ENCODE results near the gene CLEC14A.

DNA sequence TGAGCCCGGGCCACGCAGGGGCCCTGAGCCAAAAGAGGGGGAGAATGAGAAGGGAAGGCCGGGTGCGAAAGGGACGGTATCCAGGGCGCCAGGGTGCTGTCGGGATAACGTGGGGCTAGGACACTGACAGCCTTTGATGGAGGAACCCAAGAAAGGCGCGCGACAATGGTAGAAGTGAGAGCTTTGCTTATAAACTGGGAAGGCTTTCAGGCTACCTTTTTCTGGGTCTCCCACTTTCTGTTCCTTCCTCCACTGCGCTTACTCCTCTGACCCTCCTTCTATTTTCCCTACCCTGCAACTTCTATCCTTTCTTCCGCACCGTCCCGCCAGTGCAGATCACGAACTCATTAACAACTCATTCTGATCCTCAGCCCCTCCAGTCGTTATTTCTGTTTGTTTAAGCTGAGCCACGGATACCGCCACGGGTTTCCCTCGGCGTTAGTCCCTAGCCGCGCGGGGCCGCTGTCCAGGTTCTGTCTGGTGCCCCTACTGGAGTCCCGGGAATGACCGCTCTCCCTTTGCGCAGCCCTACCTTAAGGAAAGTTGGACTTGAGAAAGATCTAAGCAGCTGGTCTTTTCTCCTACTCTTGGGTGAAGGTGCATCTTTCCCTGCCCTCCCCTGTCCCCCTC is 45.2 kb downstream of the CLEC14A start:
- TF ChIP-seq BHLHE40 (IDR thresholded peaks at IDR 0.05; ENCODE audit: low read depth, low read length) = no peak
- TF ChIP-seq, protein P1, sequence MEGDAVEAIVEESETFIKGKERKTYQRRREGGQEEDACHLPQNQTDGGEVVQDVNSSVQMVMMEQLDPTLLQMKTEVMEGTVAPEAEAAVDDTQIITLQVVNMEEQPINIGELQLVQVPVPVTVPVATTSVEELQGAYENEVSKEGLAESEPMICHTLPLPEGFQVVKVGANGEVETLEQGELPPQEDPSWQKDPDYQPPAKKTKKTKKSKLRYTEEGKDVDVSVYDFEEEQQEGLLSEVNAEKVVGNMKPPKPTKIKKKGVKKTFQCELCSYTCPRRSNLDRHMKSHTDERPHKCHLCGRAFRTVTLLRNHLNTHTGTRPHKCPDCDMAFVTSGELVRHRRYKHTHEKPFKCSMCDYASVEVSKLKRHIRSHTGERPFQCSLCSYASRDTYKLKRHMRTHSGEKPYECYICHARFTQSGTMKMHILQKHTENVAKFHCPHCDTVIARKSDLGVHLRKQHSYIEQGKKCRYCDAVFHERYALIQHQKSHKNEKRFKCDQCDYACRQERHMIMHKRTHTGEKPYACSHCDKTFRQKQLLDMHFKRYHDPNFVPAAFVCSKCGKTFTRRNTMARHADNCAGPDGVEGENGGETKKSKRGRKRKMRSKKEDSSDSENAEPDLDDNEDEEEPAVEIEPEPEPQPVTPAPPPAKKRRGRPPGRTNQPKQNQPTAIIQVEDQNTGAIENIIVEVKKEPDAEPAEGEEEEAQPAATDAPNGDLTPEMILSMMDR (IDR thresholded peaks at IDR 0.05) = no peak
- no peak for TF ChIP-seq SMC3 (IDR thresholded peaks at IDR 0.05)
- TF ChIP-seq CEBPB (IDR thresholded peaks at IDR 0.05) = no peak
- no peak for TF ChIP-seq MYC (IDR thresholded peaks at IDR 0.05; ENCODE audit: borderline replicate concordance, low read length)
- no peak for TF ChIP-seq SREBF2 (IDR thresholded peaks at IDR 0.05)

Data from A549 (cell line).